Heart right ventricle (tissue), 16 donors: ENCODE results near the gene TEX51. TPM values are rescaled to one million over a fixed set of nuclear protein-coding genes. Genes with fewer than 3 reads are reported as not detected.

ENCODE experiments used
- ATAC-seq, 8 donors: fragments of 200-7000 bp; cut with Tn5 transposase; one replicate each; pipeline ENCODE4 v1.9.1; 2020; ENCODE audit warnings: mild to moderate bottlenecking in 8 of 8, moderate library complexity in 8 of 8, moderate number of reproducible peaks in 1 of 8
- DNase-seq, 2 donors: peaks; one replicate each; pipeline ENCODE4 v3.0.0-alpha.2; 2020
- H3K27ac ChIP-seq, 10 donors: fragments of 200-600 bp; sonication (generic) in 2 of 10; one replicate each; pipeline versions ENCODE4 v1.5.0 to v1.8.0; 2020 to 2022; ENCODE audit warnings: mild to moderate bottlenecking in 3 of 10
- H3K27me3 ChIP-seq, 7 donors: fragments of 200-600 bp; one replicate each; pipeline ENCODE4 v1.8.0; 2021 to 2022; ENCODE audit warnings: mild to moderate bottlenecking in 2 of 7
- H3K36me3 ChIP-seq, 9 donors: fragments of 200-600 bp; sonication (generic) in 1 of 9; one replicate each; pipeline versions ENCODE4 v1.5.0 to v1.8.0; 2020 to 2022; ENCODE audit warnings: mild to moderate bottlenecking in 2 of 9
- H3K4me1 ChIP-seq, 9 donors: fragments of 200-600 bp; sonication (generic) in 1 of 9; one replicate each; pipeline versions ENCODE4 v1.5.0 to v1.8.0; 2020 to 2022; ENCODE audit warnings: mild to moderate bottlenecking in 4 of 9
- H3K4me3 ChIP-seq, 10 donors: fragments of 200-600 bp; sonication (generic) in 2 of 10; one replicate each; pipeline versions ENCODE4 v1.5.0 to v1.8.0; 2020 to 2022; ENCODE audit warnings: mild to moderate bottlenecking in 7 of 10, moderate library complexity in 2 of 10
- H3K9me3 ChIP-seq, 11 donors: fragments of 200-600 bp in 10 of 11; sonication (generic) in 2 of 11; one replicate each; pipeline versions ENCODE4 v1.5.0 to v1.8.0; 2013 to 2022; ENCODE audit warnings: mild to moderate bottlenecking in 2 of 11, control low read depth in 1 of 11, moderate library complexity in 1 of 11
- CTCF ChIP-seq, 9 donors: fragments of 200-600 bp; sonication (generic) in 2 of 9; IDR thresholded peaks; one replicate each; pipeline versions ENCODE4 v1.5.0 to v1.8.0; 2021 to 2022; ENCODE audit warnings: antibody characterized with exemption in 9 of 9, mild to moderate bottlenecking in 5 of 9, moderate library complexity in 1 of 9
- WGBS, 2 donors: extraction: QIAGEN DNeasy Blood & Tissue Kit; methylation state at CpG; one replicate each; pipeline ENCODE4 v1.1.7; 2013; ENCODE audit warnings: inconsistent platforms in 1 of 2; 5-methylcytosine and 5-hydroxymethylcytosine counted together
- intact Hi-C, 10 donors: fragments of 100-400 bp; cut with DNase I; formaldehyde crosslinking; loops; one replicate each; pipeline versions ENCODE4 v1.11.1 to v1.14.2; 2022
- polyA plus RNA-seq, 2 donors: library from polyadenylated mRNA; stranded (reverse); fragments of 200-250 nt; gene quantifications; one replicate each; pipeline ENCODE4 v1.2.3, GENCODE V29; 2013
- total RNA-seq, 10 donors: library from RNA; stranded (reverse); fragmentation: NEBNext Ultra II Directional in 3 of 10; extraction: Animal tissue kit (Norgen Biotek cat#: 25700) in 3 of 10; gene quantifications; one replicate each; pipeline versions ENCODE4 v1.2.1 to v1.2.4, GENCODE V29; 2021 to 2023
- donor health status: Arrhythmogenic right ventricular cardiomyopathy.
- donor health status: ischemic (EF 13 %, LVEDD 7.1; RV severe dilation, severe dysfunction).
- donor health status: healthy with polysubstance abuse.
- donor health status: DM: no; HTN: yes; CAD: no.
- donor health status: DM: no; HTN: no; CAD: no.
- donor health status: ischemic (EF 25% LVEDD 6.9; RV normal size, moderate dysfunction).
- donor health status: ischemic (EF 25% LVEDD 5.7; RV mildly dilated, moderate dysfunction).
- donor health status: healthy.
- donor health status: DM: yes; HTN: yes; CAD: no.
- donor health status: Ischemic cardiomyopathy.
- donor health status: ischemic (EF 35%, LVEDD 5.7; RV mildly dilated, moderate dysfunction).
- donor health status: nonischemic (EF 11% LVEDD 7.7; RV severe dilation, severe dysfunction).
- donor health status: DM: yes; HTN: yes; CAD: no.
- donor health status: PGD.
- donor health status: ischemic (EF 29% LVEDD 5.4; RV normal size, mild dysfunction).
- donor health status: nonischemic (EF 23%, LVEDD 6.1; RV moderate dilation, normal function).

Gene TEX51
- total and polyA plus RNA-seq, 12 donors: not detected

DNA sequence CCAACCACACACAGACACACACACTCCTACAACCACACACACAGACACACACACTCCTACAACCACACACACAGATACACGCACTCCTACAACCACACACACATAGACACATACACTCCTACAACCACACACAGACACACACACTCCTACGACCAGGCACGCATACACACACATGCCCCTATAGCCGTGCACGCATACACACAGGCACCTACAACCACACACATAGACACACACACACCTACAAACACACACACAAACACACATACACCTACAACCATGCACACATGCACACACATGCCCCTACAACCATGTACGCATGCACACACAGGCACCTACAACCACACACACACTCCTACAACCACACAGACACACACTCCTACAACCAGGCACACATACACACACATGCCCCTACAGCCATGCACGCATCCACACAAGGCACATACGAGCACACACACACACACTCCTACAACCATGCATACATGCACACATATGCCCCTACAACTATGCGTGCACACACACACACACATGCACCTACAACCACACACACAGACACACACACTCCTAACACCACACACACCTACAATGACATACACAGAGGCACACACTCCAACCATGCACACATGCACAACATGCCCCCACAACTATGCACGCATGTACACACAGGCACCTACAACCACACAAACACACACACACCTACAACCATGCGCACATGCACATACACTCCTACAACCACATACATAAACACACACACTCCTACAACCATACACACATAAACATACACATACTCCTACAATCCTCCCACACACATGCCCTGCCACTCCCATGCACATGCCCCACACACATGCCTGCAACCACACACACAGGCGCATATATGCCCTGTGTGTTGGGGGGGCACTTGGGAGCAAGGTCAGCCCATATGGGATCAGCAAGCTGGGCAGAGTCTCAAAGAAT, 19.1 kb upstream of the TEX51 start:
- TF ChIP-seq CTCF (IDR thresholded peaks at IDR 0.05): no peak
- no peak overlapping the region for H3K4me3 ChIP-seq
- 97% methylated on average over 12 of the region's 12 CpGs for WGBS, 2 donors
- intact Hi-C loops: no loop called here
- no peak for ATAC-seq
- H3K36me3 ChIP-seq: no peaks in the 10 kb centered on the region
- no peak overlapping the region for H3K27ac ChIP-seq
- no peak for DNase-seq
- H3K4me1 ChIP-seq: no peaks in the 10 kb centered on the region
- peaks cover 0 to 9% (median 0%) of the 10 kb centered on the region in 7 donors for H3K27me3 ChIP-seq
- H3K9me3 ChIP-seq: peaks cover 0 to 21% (median 10%) of the 10 kb centered on the region in 11 donors

GRCh38 chr2:126880324-126880723, 18.4 kb upstream of the TEX51 start:
- intact Hi-C loops: no loop called here

DNA sequence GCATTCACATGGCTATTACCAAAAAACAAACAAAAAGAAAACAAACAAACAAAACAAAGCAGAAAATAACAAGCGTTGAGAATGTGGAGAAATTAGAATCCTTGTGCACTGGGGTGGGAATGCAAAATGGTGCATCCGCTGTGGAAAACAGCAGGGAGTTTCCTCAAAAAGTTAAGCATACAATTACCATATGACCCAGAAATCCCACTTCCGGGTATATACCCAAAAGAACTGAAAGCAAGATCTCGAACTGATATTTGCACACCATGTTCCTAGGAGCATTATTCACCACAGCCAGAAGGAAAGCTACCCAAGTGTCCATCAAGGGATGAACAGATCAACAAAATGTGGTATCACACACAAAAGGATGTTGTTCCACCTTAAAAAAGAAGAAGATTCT, 17.9 kb upstream of the TEX51 start:
- Histone ChIP-seq H3K4me3 (no peak overlapping the region), H3K9me3 (peaks cover 0 to 9% (median 0%) of the 10 kb centered on the region in 11 donors), H3K27me3 (peaks cover 0 to 14% (median 6%) of the 10 kb centered on the region in 7 donors), H3K36me3 (no peaks in the 10 kb centered on the region), H3K27ac (no peak overlapping the region), H3K4me1 (peaks cover 0 to 3% (median under 1%) of the 10 kb centered on the region in 9 donors)
- intact Hi-C loops: no loop called here
- ATAC-seq: no peak
- WGBS, 2 donors: 68 to 69% methylated on average over 4 of the region's 4 CpGs
- DNase-seq: no peak
- no peak for TF ChIP-seq CTCF (IDR thresholded peaks at IDR 0.05)

More at GRCh38 chr2:126880324-126880723, 18.4 kb upstream of the TEX51 start:
- no peaks in the 10 kb centered on the region for H3K4me1 ChIP-seq
- ATAC-seq (no peak), DNase-seq (no peak)
- H3K27me3 ChIP-seq: peaks cover 0 to 9% (median under 1%) of the 10 kb centered on the region in 7 donors
- no peak for TF ChIP-seq CTCF (IDR thresholded peaks at IDR 0.05)
- H3K27ac ChIP-seq: no peak overlapping the region
- peaks cover 0 to 14% (median 4%) of the 10 kb centered on the region in 11 donors for H3K9me3 ChIP-seq
- H3K36me3 ChIP-seq: no peaks in the 10 kb centered on the region
- 78 to 82% methylated on average over 7 of the region's 7 CpGs for WGBS, 2 donors
- H3K4me3 ChIP-seq: no peak overlapping the region

- DNase-seq (no peak), ATAC-seq (no peak)
- Histone ChIP-seq H3K4me3 (no peak overlapping the region), H3K27me3 (peaks cover 0 to 21% (median 14%) of the 10 kb centered on the region in 7 donors), H3K4me1 (peaks cover 0 to 10% (median 7%) of the 10 kb centered on the region in 9 donors), H3K27ac (no peak overlapping the region), H3K36me3 (no peaks in the 10 kb centered on the region), H3K9me3 (peaks cover 0 to 3% (median 0%) of the 10 kb centered on the region in 11 donors)
- no peak for TF ChIP-seq CTCF (IDR thresholded peaks at IDR 0.05)
- 50 to 56% methylated on average over 9 of the region's 9 CpGs for WGBS, 2 donors
- intact Hi-C loops: no loop called here
Observed at GRCh38 chr2:126881591-126881990, 17.1 kb upstream of the TEX51 start.
